H9 (cell line): ENCODE results near the gene ACVR1B. TPM values are rescaled to one million over a fixed set of nuclear protein-coding genes. Genes with fewer than 3 reads are reported as not detected.

Experiments
- DNase-seq: peaks from one replicate; pipeline ENCODE4 v3.0.0-alpha.2; 2017
- H2AFZ ChIP-seq: one replicate; pipeline ENCODE4 v1.6.1; 2013; ENCODE audit warnings: mild to moderate bottlenecking, low read length, control low read depth, moderate library complexity
- H2AK5ac ChIP-seq: 2 replicates; pipeline ENCODE4 v1.6.1; 2013; ENCODE audit warnings: low read length, control low read depth, mixed read lengths; ENCODE audit not compliant: insufficient read length
- H2BK120ac ChIP-seq: one replicate; pipeline ENCODE4 v1.6.1; 2013; ENCODE audit warnings: low read depth, mild to moderate bottlenecking, low read length, control low read depth, inconsistent platforms; ENCODE audit not compliant: poor library complexity, severe bottlenecking
- H2BK12ac ChIP-seq: 2 replicates; pipeline ENCODE4 v1.6.1; 2013; ENCODE audit warnings: low read length, control low read depth, mixed read lengths, low read depth; ENCODE audit not compliant: insufficient read length
- H2BK15ac ChIP-seq: 2 replicates; pipeline ENCODE4 v1.6.1; 2013; ENCODE audit warnings: low read depth, low read length, control low read depth
- H2BK20ac ChIP-seq: one replicate; pipeline ENCODE4 v1.6.1; 2013; ENCODE audit warnings: low read depth, mild to moderate bottlenecking, low read length, control low read depth, inconsistent platforms; ENCODE audit not compliant: poor library complexity, severe bottlenecking
- H2BK5ac ChIP-seq: 2 replicates; pipeline ENCODE4 v1.6.1; 2013; ENCODE audit warnings: low read length, control low read depth, mixed read lengths; ENCODE audit not compliant: insufficient read length
- H3K14ac ChIP-seq: 2 replicates; pipeline ENCODE4 v1.6.1; 2013; ENCODE audit warnings: low read length, control low read depth; ENCODE audit not compliant: insufficient read depth
- H3K18ac ChIP-seq: 2 replicates; pipeline ENCODE4 v1.6.1; 2013; ENCODE audit warnings: low read depth, mild to moderate bottlenecking, mixed read lengths, low read length, control low read depth; ENCODE audit not compliant: insufficient read length
- H3K23ac ChIP-seq: 2 replicates; pipeline ENCODE4 v1.6.1; 2013; ENCODE audit warnings: low read length, control low read depth, mixed read lengths, low read depth; ENCODE audit not compliant: insufficient read length
- H3K23me2 ChIP-seq: 2 replicates; pipeline ENCODE4 v1.6.1; 2013; ENCODE audit warnings: low read depth, mild to moderate bottlenecking, mixed read lengths, low read length, control low read depth; ENCODE audit not compliant: insufficient read length, poor library complexity, severe bottlenecking
- H3K27ac ChIP-seq: 2 replicates; pipeline ENCODE4 v1.5.1; 2013; ENCODE audit warnings: low read length, control low read depth, mixed read lengths, low read depth; ENCODE audit not compliant: insufficient read length
- H3K27me3 ChIP-seq: 2 replicates; pipeline ENCODE4 v1.6.1; 2013; ENCODE audit warnings: low read length, control low read depth, inconsistent platforms; ENCODE audit not compliant: insufficient read depth
- H3K4ac ChIP-seq: 2 replicates; pipeline ENCODE4 v1.6.1; 2013; ENCODE audit warnings: low read depth, mild to moderate bottlenecking, control low read depth, inconsistent platforms, low read length, moderate library complexity
- H3K4me1 ChIP-seq: 2 replicates; pipeline ENCODE4 v1.6.1; 2013; ENCODE audit warnings: low read length, control low read depth, inconsistent platforms; ENCODE audit not compliant: insufficient read depth
- H3K4me2 ChIP-seq: 2 replicates; pipeline ENCODE4 v1.6.1; 2013; ENCODE audit warnings: low read length, control low read depth, mixed read lengths; ENCODE audit not compliant: insufficient read length, insufficient read depth
- H3K56ac ChIP-seq: 2 replicates; pipeline ENCODE4 v1.6.1; 2013; ENCODE audit warnings: low read depth, mild to moderate bottlenecking, mixed read lengths, low read length, control low read depth; ENCODE audit not compliant: insufficient read length
- H3K79me1 ChIP-seq: 2 replicates; pipeline ENCODE4 v1.6.1; 2013; ENCODE audit warnings: low read depth, mild to moderate bottlenecking, moderate library complexity, low read length, control low read depth, inconsistent platforms; ENCODE audit not compliant: insufficient read depth, poor library complexity, severe bottlenecking
- H3K79me2 ChIP-seq: 2 replicates; pipeline ENCODE4 v1.6.1; 2013; ENCODE audit warnings: low read length, control low read depth, inconsistent platforms; ENCODE audit not compliant: insufficient read depth
- H3K9ac ChIP-seq: 2 replicates; pipeline ENCODE4 v1.6.1; 2013; ENCODE audit warnings: low read length, control low read depth, mixed read lengths; ENCODE audit not compliant: insufficient read length; ENCODE audit errors: extremely low read depth
- H3K9me3 ChIP-seq: one replicate; pipeline ENCODE4 v1.6.1; 2013; ENCODE audit warnings: low read depth, low read length, inconsistent platforms; ENCODE audit not compliant: control insufficient read depth
- H3T11ph ChIP-seq: one replicate; pipeline ENCODE4 v1.6.1; 2013; ENCODE audit warnings: mild to moderate bottlenecking, low read length, control low read depth, inconsistent platforms
- H4K20me1 ChIP-seq: one replicate; pipeline ENCODE4 v1.6.1; 2013; ENCODE audit not compliant: control insufficient read depth, insufficient read length, insufficient read depth
- H4K5ac ChIP-seq: 2 replicates; pipeline ENCODE4 v1.6.1; 2013; ENCODE audit warnings: low read depth, mild to moderate bottlenecking, mixed read lengths, low read length, control low read depth; ENCODE audit not compliant: insufficient read length
- H4K8ac ChIP-seq: replicated peaks from 2 replicates; pipeline ENCODE4 v1.6.1; 2013; ENCODE audit warnings: low read length, control low read depth, mixed read lengths, low read depth; ENCODE audit not compliant: insufficient read length
- H4K91ac ChIP-seq: 2 replicates; pipeline ENCODE4 v1.6.1; 2013; ENCODE audit warnings: low read depth, mild to moderate bottlenecking, moderate library complexity, mixed read lengths, low read length, control low read depth; ENCODE audit not compliant: insufficient read length
- H3K27ac Mint-ChIP-seq, 3 experiments: 2 replicates in 2 of 3; 3 replicates in 1 of 3; pipeline ENCODE4 v1.8.0; 2020 to 2021; ENCODE audit warnings: mixed read lengths in 3 of 3, mild to moderate bottlenecking in 1 of 3, moderate library complexity in 1 of 3
- H3K27me3 Mint-ChIP-seq: 2 replicates; pipeline ENCODE4 v1.8.0; 2021; ENCODE audit warnings: low read depth, mild to moderate bottlenecking, moderate library complexity, mixed read lengths
- H3K36me3 Mint-ChIP-seq, 3 experiments: 2 replicates in 2 of 3; 3 replicates in 1 of 3; pipeline ENCODE4 v1.8.0; 2020 to 2021; ENCODE audit warnings: low read depth in 3 of 3, mixed read lengths in 3 of 3; ENCODE audit not compliant: insufficient read depth in 1 of 3
- H3K4me1 Mint-ChIP-seq, 2 experiments: 2 replicates each; pipeline ENCODE4 v1.8.0; 2020; ENCODE audit warnings: mixed read lengths in 2 of 2
- H3K4me3 Mint-ChIP-seq, 2 experiments: 2 replicates in 1 of 2; 3 replicates in 1 of 2; pipeline ENCODE4 v1.8.0; 2020 to 2021; ENCODE audit warnings: mild to moderate bottlenecking in 2 of 2, mixed read lengths in 2 of 2, moderate library complexity in 1 of 2
- H3K9me3 Mint-ChIP-seq, 2 experiments: 2 replicates in 1 of 2; 3 replicates in 1 of 2; pipeline ENCODE4 v1.8.0; 2020; ENCODE audit warnings: mild to moderate bottlenecking in 2 of 2, mixed read lengths in 2 of 2, moderate library complexity in 1 of 2
- CTCF ChIP-seq: fragments of 200-600 bp; sonication (generic); conservative IDR thresholded peaks from 3 replicates; pipeline ENCODE4 v1.8.0; 2021; ENCODE audit warnings: antibody characterized with exemption, mild to moderate bottlenecking
- WGBS: extraction: QIAGEN DNeasy Blood & Tissue Kit; methylation state at CpG from one replicate; pipeline ENCODE4 v1.1.7; 2013; ENCODE audit warnings: missing lambda C conversion rate, low lambda C conversion rate, mixed read lengths; ENCODE audit not compliant: insufficient read length; ENCODE audit errors: extremely low coverage; 5-methylcytosine and 5-hydroxymethylcytosine counted together
- total RNA-seq: library from RNA; stranded (reverse); gene quantifications from 2 replicates; pipeline ENCODE4 v1.2.1, GENCODE V29; 2021

ACVR1B gene
- total RNA-seq, 1 experiment from 2014 or later: 16.3 TPM

GRCh38 chr12:52043386-52044212 is 92.1 kb downstream of the ACVR1B start:
- no peak overlapping the region for H3K56ac ChIP-seq

More at GRCh38 chr12:52043386-52044212, 92.1 kb downstream of the ACVR1B start:
- H3K27me3 ChIP-seq: no peaks in the 10 kb centered on the region
- H4K20me1 ChIP-seq: peaks cover under 1% of the 10 kb centered on the region
- no peak overlapping the region for H2BK20ac ChIP-seq
- no peak overlapping the region for H2BK120ac ChIP-seq
- H3K18ac ChIP-seq: no peak overlapping the region
- no peak overlapping the region for H2BK5ac ChIP-seq
- H3K14ac ChIP-seq: no peak overlapping the region
- no peak overlapping the region for H3K9ac ChIP-seq
- no peak overlapping the region for H4K91ac ChIP-seq
- no peaks in the 10 kb centered on the region for H3K23me2 ChIP-seq
- no CpG with 5 or more reads among the region's 21 CpGs for WGBS
- H3K79me1 ChIP-seq: no peaks in the 10 kb centered on the region
- TF ChIP-seq CTCF: no peak
- Mint-ChIP-seq H3K27ac (no peak overlapping the region), H3K4me3 (no peak overlapping the region), H3K4me1 (peaks cover 3 to 12% of the 10 kb centered on the region in 2 experiments), H3K9me3 (no peaks in the 10 kb centered on the region), H3K27me3 (peaks cover 17% of the 10 kb centered on the region), H3K36me3 (peaks cover 7 to 20% (median 9%) of the 10 kb centered on the region in 3 experiments)
- H3K9me3 ChIP-seq: no peaks in the 10 kb centered on the region
- no peak overlapping the region for H2AK5ac ChIP-seq
- no peak overlapping the region for H3K4ac ChIP-seq
- no peak overlapping the region for H4K8ac ChIP-seq
- H2AFZ ChIP-seq: no peak overlapping the region
- H3T11ph ChIP-seq: no peak overlapping the region
- H2BK15ac ChIP-seq: no peak overlapping the region
- no peak overlapping the region for H3K23ac ChIP-seq
- no peak overlapping the region for H2BK12ac ChIP-seq
- DNase-seq: no peak
- H3K4me1 ChIP-seq: no peaks in the 10 kb centered on the region
- peaks cover under 1% of the 10 kb centered on the region; the same call in 1 of the 2 replicates for H3K79me2 ChIP-seq
- H3K27ac ChIP-seq: no peak overlapping the region
- no peak overlapping the region for H3K4me2 ChIP-seq
- H4K5ac ChIP-seq: no peak overlapping the region
